Stimulated activated CD4-positive, alpha-beta T cell treated with anti-CD3 and anti-CD28 coated beads, Interleukin-15, amount 100 ng/mL, for 1 hour (primary cell): Measurements from ENCODE around the gene SLC16A12.
"Not testable (repeated sequence)": the region's sequence is repeated elsewhere in the genome, so short reads cannot be mapped to it uniquely, and the experiment has no call there.

ENCODE experiments used
- DNase-seq, 2 donors: peaks; one replicate each; pipeline ENCODE4 v3.0.0-alpha.2; 2020; ENCODE audit warnings: low read depth in 1 of 2, low spot score in 1 of 2

The SLC16A12 gene

DNA sequence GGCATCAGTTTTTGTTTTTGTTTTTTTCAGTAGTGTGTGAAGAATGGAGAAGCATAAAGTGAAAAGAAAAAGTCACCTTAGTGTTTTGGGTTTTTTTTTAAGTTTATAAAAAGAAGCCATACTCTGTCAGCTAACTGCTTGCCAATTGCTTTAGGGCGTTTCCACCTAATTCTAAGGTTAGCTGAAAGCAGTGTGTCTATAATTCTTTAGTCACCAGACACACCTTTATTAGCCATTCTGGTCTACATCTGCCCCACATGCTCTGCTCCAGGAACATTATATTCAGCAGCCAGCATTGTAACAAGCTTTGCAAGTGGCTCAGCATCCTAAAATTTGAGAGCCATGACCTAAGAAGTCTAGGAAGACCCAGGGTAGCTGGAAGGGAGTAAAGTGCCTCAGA is 14.1 kb upstream of the SLC16A12 start:
- no peak for DNase-seq

- no peak for DNase-seq
Measured at GRCh38 chr10:89548673-89549072, 13.3 kb upstream of the SLC16A12 start.

- no peak for DNase-seq
Measured at GRCh38 chr10:89547853-89548513, 12.6 kb upstream of the SLC16A12 start.

- not testable (repeated sequence) for DNase-seq
Measured at GRCh38 chr10:89546651-89547050, 11.3 kb upstream of the SLC16A12 start.

- no peak for DNase-seq
Measured at GRCh38 chr10:89543841-89544240, 8.4 kb upstream of the SLC16A12 start.

DNA sequence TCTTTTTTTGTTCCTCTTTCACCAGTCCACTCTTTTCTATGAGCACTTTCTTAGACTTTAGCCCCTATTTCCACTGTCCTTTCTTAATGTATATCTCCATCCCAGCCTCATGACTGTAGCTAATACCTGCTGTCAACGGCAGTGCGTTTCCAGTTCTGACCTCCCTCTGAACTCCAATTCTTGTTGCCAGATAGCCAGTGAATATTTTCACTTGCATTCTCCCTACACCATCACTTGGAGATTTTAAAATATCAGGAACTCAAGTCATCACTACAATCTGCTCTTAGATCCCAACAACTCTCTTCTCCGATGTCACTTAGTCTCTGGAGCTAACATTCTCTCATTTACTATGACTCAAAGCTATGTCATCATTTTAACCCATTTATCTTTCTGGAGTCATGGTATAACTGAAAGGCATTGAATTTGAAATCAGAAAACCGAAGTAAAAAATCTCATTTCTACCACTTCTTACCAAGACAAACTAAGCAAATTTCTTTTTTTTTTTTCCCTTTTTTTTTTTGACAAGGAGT is 5.1 kb upstream of the SLC16A12 start:
- no peak for DNase-seq

GRCh38 chr10:89537364-89537763 is 2.0 kb upstream of the SLC16A12 start:
- DNase-seq = no peak

DNA sequence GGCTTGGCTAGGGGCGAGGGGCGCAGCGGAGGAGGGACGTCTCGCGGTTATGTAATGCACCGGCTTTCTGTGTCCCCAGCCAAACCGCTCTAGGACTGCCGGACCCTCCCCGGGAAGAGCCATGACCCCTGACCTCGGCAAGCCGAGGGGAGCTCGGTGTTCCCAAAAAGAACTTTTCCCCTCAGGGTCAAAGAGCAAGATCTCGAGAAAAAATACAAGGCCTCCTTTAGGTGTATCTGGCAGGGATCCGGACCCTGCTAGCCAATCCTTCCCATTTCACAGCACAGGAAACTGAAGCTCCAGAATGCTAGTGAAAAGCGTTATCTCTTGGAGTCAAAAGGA is 590 bp upstream of the SLC16A12 start:
- DNase-seq = no peak

DNA sequence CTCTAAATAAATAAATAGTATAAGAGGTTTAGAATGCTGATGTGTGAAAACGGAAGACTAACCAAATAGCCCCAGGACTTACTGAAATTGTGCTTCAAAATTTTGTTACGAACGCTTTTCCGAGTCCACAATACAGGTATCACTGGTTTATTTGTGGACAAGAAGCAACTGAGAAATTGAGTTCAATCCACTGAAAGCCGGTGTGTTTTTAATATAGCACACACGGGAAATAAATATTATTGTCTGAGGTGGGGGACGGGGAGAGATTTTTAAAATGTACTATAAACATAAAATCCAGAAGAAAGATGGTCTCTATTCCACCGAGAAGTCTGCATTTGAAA is 598 bp downstream of the SLC16A12 start:
- DNase-seq = no peak

DNA sequence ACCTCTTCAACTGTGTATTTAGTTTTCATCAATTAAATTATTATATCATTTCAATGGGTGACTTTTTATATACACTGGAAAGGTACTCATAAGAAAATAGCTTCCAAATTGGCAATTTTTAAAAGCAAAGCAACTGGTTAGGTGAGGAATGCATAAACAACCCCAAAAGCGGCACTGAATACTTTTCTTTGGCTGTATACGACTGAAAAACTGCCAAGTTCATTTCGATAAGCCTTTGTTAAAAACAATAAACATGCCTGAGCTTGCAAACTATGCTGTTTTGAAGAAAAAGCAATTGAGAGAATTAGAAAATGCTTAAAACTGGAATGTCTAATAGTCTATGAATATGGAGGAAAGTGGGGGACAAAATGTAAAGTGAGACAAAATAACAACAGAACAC is 2.9 kb downstream of the SLC16A12 start:
- DNase-seq = no peak

DNA sequence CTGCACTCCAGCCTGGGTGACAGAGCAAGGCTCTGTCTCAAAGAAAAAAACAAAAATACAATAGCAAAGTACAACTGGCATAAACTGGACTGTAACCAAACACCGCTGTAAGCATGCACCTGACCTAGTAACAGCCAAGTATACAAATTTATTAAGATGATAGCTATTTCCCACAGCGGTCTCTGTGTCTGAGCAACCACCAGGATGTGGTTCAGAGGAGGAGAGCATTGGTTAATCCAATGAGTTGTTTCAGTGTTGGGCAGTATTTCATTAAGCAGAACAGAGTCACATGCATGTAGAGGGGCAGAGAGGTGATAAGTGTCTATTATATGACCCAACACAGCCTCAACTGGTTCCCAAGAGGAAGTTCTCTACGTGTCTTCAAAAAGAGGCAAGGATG is 4.0 kb downstream of the SLC16A12 start:
- no peak for DNase-seq

DNA sequence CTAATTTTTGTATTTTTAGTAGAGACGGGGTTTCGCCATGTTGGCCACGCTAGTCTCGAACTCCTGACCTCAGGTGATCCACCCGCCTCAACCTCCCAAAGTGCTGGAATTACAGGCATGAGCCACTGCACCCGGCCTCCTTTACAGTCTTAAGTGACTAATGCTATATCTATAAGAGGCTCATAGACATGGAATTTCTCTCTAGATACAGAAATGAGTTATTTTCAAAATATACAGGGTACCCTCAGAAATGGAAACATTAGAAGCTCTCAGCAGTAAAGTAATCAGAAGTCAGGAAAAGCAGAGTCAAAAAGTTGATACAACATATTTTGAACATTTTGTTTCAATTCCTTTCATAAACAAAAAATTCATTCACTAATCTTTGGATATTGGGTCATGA is 5.7 kb downstream of the SLC16A12 start:
- not testable (repeated sequence) for DNase-seq

DNA sequence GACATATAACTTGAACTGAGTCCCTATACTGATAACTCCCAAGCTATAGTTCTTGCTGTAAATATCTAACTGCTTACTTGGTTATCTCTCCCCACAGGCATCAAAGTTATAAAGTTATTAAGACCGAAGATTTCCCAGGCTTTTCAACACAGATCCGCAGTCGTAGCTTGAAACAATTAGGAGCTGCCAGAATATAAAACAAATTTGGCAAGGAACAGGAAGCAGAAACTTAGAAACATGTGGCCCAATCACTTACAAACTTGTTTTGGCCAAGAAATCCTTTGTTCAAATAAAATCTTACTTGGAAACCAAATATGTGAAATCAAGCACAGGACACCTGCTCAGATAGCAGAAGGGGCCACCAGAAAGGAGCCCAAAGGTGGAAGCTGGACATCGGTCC is 9.0 kb downstream of the SLC16A12 start:
- no peak for DNase-seq

DNA sequence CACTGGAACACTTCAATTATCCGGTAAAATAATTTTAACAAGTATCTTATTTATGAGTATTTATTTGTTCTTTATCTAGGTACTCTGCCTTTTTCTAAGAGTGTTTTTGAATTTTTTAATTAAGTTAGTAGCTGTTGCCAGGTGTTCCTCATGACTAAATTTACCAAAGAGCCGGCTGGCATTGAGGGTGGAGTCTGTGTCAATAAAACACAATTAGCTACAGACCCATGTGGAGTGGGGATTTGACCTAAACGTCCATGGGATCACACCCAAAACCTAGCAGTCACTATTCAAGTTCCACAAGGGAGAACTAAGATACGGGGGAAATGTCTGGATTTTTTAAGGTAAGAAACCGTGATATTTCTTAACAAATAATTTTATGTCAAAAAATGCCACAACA is 9.8 kb downstream of the SLC16A12 start:
- no peak for DNase-seq

- no peak for DNase-seq
Measured at GRCh38 chr10:89524279-89524678, 11.1 kb downstream of the SLC16A12 start.

- DNase-seq = no peak
Measured at GRCh38 chr10:89523274-89523673, 12.1 kb downstream of the SLC16A12 start.

- no peak for DNase-seq
Measured at GRCh38 chr10:89522463-89522862, 12.9 kb downstream of the SLC16A12 start.

DNA sequence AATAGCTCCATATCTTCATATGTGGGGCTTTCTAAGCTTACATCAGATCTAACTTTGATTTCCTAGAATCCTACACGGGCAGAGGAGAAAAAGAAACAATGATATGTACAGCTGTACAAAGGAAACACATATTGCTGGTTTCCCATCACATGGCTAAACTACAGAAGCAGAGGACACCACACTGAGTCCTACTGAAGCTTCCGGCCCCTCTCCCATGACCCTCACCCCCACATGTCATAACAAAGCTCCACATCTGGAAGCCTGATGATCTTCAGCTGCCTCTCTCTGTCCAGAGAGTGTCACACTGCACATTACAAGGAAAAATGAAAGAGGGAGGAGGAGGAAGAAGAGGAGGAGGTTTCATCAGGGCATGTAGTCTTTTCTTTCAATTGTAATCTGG is 14.0 kb downstream of the SLC16A12 start:
- no peak for DNase-seq

GRCh38 chr10:89520706-89521105 is 14.7 kb downstream of the SLC16A12 start:
- no peak for DNase-seq

GRCh38 chr10:89518876-89519842 is 16.2 kb downstream of the SLC16A12 start:
- no peak for DNase-seq

DNA sequence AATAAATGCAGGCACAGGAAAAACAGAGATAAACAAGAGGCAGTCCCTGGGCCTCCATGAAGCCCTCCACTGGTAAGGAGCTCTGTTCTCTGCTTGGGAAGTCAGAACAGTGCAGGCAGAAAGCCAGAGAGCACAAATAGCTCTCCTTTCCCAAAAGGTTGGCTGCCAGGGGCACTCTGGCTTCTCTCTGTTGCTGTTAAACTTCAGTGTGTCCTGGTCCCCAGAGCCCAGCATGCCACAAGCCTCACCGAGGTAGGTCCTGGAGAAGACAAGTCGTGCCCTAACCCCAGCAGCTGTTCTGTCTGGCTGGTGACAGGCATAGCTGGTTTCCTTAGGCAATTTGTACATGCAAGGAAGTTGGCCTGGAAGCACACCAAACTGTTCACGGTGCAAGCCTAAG is 17.3 kb downstream of the SLC16A12 start:
- no peak for DNase-seq

- DNase-seq = no peak
Measured at GRCh38 chr10:89516149-89516832, 19.1 kb downstream of the SLC16A12 start.
